HG03457 (cell line): ENCODE data around the gene CFAP298.
"Not testable (repeated sequence)": the region's sequence is repeated elsewhere in the genome, so short reads cannot be mapped to it uniquely, and the experiment has no call there.

Experiments
- ATAC-seq: cut with Tn5 transposase; IDR thresholded peaks from one replicate; pipeline ENCODE4 v1.9.1; 2021; ENCODE audit warnings: moderate number of reproducible peaks; ENCODE audit not compliant: unreplicated experiment

Gene CFAP298

DNA sequence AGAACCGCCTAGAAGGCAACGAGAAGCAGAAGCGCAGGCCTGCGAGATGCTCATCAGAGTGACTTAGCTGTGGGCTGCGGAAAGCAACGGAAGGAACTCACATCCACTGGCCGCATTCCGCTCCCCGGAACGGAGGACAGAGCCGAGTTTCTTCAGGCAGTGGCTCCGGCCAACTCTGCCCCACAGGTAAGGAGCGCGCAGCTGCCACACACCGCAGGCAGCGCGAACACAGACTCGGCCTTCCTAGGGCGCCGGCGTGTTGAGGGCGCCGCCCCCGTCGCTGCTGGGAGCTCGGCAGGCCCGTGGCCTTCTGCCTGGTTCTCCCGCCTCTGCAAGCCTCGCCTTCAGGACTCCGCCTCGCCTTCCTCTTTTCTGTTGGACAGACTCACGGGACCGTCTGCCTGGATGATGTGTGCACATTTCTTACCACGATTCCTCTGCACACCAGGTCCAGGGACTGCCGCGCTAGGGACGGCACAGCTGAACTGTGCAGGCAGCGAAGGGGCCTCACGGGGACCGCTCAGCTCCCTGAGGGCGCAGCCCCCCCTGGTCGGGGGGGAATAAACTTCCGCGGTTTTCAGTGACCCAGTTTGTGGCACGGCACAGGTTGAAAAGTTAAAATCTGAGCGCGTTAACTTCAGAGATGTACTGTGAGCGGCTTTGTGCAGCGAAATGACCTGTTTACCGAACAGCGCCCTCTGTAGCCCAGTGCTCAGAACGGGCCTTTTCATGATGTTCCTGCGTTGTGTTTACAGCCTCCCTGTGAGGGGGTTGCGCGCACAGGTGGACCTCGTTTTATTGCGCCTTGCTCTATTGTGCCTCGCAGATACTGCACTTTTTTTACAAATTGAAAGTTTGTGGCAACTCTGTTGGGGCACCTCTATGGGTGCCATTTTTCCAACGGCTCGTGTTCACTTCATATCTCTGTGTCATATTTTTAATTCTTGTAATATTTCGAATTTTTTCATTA lies 42.6 kb downstream of the CFAP298 start:
- ATAC-seq = no peak

GRCh38 chr21:32567626-32568025 lies 44.6 kb downstream of the CFAP298 start:
- ATAC-seq = no peak

DNA sequence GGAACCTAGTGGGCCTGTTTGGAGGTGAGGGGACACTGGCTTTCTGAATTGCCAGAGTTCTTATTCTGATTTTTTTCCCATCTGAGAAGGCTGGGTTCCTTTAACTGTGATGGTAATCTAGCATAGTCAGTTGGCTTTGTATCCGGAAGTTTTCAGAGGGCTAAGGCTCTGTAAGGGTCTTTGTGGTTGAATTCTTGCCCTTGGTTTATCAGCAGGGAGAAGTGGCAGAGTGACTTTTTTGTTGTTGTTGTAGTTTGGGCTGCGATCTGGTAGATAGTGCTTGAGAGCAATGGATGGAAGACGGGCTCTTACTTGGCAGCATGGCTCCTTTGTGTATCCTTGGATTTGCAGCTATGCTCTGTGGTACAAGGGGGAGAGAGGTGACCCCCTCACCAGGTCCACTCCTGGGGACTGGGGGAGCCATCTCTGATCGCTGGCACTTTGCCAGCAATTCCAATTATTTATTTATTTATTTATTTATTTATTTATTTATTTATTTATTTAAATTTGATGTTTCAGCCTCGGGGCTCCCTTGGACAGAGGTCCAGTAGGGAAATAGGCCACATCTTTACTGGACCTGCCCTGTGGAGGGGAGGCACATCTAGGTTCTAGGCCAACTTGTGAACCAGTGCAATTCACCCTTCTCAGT lies 45.3 kb downstream of the CFAP298 start:
- no peak for ATAC-seq

- no peak for ATAC-seq
These were observed 46.2 kb downstream of the CFAP298 start for GRCh38 chr21:32565856-32566465.

DNA sequence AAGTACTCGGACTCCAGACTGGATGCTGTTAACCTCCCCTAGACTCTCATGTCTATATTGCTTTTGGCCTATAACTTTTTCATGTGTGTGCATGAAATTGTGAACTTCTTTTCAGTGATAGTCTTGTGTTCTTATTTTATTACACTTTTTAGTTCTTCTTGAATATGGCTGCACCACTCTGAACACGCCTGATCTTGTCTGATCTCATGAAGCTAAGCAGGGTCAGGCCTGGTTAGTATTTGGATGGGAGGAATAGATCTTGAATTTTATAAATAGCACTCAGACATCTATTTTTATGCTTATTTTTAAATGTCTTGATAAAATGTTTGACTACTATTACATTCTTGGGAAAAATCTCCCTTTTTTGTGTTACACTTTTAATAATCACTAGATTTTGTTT lies 49.3 kb downstream of the CFAP298 start:
- no peak for ATAC-seq

GRCh38 chr21:32562426-32562825 lies 49.8 kb downstream of the CFAP298 start:
- ATAC-seq = no peak

DNA sequence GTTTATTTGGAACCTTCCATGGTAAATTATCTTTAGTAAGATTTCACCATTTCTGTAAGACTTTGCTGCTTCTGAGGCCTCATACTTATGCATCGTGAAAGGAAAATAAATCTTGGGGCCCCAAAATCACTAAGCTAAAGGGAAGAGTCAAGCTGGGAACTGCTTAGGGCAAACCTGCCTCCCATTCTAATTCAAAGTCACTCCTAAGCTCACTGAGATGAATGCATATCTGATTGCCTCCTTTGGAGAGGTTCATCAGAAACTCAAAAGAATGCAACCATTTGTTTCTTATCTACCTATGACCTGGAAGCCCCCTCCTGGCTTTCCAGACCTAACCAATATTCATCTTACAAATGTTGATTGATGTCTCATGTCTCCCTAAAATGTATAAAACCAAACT lies 50.7 kb downstream of the CFAP298 start:
- ATAC-seq = not testable (repeated sequence)

DNA sequence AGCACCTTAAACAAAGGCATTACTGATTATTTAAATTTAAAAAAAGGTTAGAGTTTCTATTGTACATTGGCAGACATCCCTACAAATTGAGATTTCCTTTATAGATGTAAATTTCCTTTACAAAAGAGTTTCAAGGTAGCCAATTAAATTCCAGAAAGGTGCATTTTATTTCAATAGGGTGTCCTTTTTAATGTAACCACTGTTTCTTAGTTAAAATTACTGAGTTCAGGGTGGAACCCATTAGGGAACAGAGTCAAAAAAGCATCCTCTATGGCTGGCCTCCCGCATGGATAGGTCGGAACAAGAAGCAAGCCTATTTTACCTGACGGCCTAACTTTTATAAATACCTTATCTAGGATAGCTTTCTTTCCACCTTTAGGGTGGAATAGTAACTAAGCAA lies 51.3 kb downstream of the CFAP298 start:
- no peak for ATAC-seq

DNA sequence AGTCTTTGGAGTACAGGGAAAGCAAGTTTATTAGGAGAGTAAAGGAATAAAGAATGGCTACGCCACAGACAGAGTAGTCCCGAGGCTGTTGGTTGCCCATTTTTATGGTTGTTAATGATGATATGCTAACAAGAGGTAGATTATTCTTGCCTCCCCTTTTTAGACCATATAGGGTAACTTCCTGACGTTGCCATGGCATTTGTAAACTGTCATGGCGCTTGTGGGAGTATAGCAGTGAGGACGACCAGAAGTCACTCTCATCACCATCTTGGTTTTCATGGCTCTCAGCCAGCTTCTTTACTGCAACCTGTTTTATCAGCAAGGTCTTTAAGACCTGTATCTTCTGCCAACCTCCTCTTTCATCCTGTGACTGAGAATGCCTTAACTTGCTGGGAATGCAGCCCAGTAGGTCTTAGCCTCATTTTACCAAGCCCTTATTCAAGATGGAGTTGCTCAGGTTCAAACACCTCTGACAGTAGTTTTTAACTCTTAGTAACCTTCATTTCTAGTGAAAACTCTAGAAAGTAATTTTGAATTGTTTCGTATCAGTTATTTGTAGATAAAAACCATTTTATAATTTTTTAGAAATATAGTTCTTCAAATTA lies 53.1 kb downstream of the CFAP298 start:
- no peak for ATAC-seq

DNA sequence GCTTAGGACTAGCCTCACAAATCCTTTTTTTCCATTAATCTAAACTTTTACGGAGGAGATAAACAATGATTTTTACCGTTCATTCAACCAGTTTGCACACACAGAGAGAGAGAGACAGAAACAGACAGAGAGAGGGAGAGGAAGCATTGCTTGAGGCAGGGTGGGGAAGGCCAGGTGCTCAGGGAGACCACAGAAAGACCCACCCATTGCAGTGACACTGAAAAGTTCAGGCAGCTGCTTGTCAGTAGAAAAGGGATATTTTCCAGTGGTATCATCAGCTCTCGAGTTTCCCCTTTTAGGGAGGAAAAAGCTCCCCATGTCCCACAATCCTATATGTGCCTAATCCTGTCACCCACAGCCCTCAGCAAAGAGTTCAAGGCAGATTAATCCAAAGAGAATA lies 54.1 kb downstream of the CFAP298 start:
- ATAC-seq = no peak

DNA sequence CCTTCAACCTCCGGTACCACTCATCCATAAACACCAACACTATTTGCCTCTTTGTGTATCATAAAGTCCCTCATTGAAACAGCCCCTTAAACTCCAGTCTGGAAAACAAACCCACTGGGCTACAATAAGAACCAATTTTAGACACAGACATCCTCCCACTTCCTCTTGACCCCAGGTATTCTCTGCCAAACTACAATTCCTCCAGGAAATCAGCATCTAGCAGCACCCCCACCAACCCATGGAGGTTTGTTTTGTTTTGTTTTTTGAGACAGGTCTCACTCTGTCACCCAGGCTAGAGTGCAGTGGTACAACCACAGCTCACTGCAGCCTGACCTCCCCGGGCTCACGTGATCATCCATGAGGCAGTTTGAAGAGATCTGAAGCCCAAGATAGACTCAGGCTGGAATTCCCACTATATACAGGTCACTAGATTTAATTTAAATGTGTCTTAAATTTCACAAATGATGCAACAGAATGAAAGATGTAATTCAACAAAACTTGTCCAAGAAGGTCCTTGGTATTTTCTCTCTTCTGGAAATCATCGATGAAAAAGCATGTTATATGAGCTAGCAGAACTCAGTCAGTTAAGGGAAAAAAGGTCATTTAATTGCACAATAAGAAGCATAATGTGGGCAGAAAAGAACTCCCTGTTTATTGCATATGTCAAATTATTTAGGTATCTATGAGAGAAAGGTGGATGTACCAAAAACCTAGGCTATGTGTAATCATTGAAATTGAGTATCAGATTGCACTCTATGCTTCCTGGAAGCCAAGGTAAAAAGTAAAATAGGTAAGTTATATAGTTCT lies 57.1 kb downstream of the CFAP298 start:
- no peak for ATAC-seq

GRCh38 chr21:32549886-32550285 lies 62.3 kb downstream of the CFAP298 start:
- ATAC-seq = no peak

DNA sequence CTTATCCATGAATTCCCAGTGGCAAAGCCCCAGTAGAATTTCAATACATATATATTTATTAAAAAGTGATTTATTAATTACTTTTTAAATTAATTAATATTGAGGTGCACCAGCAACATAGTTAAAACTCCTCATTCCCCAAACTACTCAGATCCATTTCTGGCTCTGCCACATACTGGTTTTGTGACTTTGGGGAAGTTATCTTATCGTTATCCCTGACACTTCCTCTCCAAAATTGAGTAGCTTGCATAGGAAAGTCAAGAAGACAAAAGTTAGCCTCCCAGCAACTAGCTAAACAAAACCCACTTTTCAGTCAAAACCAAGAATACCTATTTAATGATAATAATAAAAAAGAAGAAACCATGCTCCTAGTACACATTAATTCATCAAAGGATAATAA lies 62.7 kb downstream of the CFAP298 start:
- ATAC-seq = no peak
